ENCODE measurements around the gene HK2. TPM values are rescaled to one million over a fixed set of nuclear protein-coding genes. Genes with fewer than 3 reads are reported as not detected.
"Not testable (repeated sequence)": the region's sequence is repeated elsewhere in the genome, so short reads cannot be mapped to it uniquely, and the experiment has no call there.

HK2 gene
- polyA plus RNA-seq (2012; ENCODE audit: insufficient read depth, insufficient read length), result 17.0 TPM

DNA sequence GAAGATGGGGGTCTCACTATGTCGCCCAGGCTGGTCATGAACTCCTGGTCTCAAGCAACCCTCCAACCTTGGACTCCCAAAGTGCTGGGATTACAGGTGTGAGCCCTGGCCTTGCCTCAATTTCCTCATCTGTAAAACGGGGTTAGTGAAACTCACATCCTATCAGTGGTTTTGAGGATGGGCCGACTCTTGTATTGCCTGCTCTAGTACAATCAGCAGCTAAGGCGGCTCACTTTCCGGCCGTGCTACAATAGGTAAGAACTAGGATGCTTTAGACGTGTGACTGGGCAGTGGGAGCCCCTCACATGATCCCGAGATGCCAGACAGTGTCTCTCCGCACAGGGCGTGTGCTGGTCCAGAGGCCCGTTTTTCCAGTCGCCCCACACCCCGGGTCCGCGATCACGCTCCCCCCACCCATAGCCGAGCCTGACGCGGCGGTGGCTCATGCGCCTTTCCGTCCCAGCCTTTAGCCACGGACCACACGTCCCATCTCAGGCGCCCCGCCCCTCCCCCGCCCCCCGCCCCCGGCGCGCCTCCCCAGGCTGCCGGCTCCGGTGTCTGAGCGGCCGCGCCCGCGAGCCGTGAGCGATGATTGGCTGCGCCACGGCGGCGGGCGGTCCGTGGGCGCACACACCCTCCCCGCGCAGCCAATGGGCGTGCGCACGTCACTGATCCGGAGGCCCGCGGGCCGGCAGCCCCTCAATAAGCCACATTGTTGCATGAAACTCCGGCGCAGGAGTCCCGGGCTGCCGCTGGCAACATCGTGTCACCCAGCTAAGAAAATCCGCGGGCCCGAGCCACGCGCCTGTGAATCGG is at the start of gene HK2:
Gene HK2 (plus strand): TSS at position 710 of the 816 bp plus-strand sequence. CDS start 454 bp downstream, outside the sequence.
- H3K4me3 ChIP-seq (ENCODE audit: low read length), result peak within 1 kb of the TSS; percentile 81
- DNase-seq (ENCODE audit: low read depth, low spot score), result peak; percentile 83

GRCh38 chr2:74789271-74789670 is 44.7 kb upstream of the HK2 start:
- no peak overlapping the region for H3K4me3 ChIP-seq (ENCODE audit: low read length)
- DNase-seq (ENCODE audit: low read depth, low spot score), result no peak

DNA sequence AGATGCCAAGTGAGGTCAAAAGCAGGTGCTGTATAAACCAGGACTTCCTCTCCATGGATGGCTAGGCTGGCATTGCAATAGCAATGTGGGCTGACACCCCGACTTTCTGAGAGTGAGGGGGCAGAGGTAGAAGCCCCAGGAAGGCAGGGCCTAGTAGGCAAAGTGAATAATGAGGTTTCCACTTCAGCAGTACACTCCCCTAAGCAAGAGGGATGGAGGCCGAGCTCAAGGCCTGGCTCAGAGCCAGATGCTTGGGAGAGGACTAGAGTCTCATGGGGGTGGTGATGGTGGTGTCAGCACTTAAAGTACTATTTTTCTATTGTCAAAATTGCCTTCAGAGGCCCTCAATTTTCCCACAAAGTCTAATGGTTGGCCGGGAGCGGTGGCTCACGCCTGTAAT is 41.6 kb upstream of the HK2 start:
- no peak for DNase-seq (ENCODE audit: low read depth, low spot score)
- H3K4me3 ChIP-seq (ENCODE audit: low read length), result no peak overlapping the region

- H3K4me3 ChIP-seq (ENCODE audit: low read length); DNase-seq (ENCODE audit: low read depth, low spot score): not testable (repeated sequence)
Measured at GRCh38 chr2:74794878-74795277, 39.0 kb upstream of the HK2 start.

GRCh38 chr2:74806355-74806839 is 27.5 kb upstream of the HK2 start:
- DNase-seq (ENCODE audit: low read depth, low spot score), result no peak
- H3K4me3 ChIP-seq (ENCODE audit: low read length), result no peak overlapping the region

DNA sequence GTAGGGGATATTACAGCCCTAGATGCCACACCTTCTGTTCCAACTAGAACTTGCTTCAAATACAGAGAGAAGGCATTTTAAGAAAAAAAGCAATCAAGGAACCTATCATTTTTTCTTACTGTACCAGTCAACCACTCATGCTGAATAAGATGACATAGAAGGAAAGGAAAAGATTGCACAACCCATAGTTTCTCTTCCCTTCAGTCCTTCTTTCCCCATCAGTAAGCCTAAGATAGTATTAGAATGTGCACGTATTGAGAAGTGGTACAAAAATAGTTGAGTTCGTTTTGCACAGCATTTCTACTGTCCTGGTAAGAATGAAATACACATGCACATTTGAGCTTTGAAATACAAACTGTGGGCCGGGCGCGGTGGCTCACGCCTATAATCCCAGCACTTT is 27.0 kb upstream of the HK2 start:
- H3K4me3 ChIP-seq (ENCODE audit: low read length), result no peak overlapping the region
- DNase-seq (ENCODE audit: low read depth, low spot score), result no peak

GRCh38 chr2:74812787-74813590 is 20.9 kb upstream of the HK2 start:
- no peak for DNase-seq (ENCODE audit: low read depth, low spot score)
- no peak overlapping the region for H3K4me3 ChIP-seq (ENCODE audit: low read length)

DNA sequence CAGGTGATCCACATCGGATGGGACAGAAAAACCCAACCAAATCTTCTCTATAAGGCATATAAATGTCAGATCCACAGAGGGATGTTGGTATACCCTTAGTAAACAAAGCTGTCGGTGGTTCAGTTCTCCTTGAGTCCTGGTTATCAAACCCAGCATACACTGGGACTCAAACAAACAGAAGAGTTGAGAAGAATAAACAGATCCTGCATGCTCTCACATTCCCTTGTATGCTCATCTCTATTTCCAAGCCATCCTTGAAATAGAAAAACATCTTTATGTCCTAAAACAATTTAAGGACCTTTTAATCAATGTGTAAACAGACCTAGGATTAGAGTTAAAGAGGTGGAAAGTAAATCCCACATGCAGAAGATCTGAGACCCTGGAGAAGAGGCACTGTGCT is 19.8 kb upstream of the HK2 start:
- H3K4me3 ChIP-seq (ENCODE audit: low read length), result no peak overlapping the region
- no peak for DNase-seq (ENCODE audit: low read depth, low spot score)

DNA sequence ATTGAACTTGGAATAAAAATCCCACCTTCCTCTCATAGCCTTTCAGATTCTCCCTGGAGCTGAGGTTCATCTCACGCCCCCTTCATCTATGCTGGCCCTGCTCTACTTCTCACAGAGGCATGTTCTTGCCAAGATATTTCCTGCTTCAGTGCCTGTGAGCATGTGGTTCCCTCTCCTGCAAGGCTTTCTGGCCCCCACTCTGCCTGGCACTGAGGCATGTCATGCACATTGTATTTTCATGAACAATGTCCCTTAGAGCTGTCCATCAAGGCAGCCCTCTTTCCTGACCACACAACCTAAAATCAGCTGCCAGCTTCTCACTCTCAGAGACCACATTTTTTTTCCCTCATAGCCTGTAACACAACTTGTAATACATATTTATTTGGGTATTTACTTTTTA is 18.0 kb upstream of the HK2 start:
- H3K4me3 ChIP-seq (ENCODE audit: low read length), result no peak overlapping the region
- DNase-seq (ENCODE audit: low read depth, low spot score), result no peak

DNA sequence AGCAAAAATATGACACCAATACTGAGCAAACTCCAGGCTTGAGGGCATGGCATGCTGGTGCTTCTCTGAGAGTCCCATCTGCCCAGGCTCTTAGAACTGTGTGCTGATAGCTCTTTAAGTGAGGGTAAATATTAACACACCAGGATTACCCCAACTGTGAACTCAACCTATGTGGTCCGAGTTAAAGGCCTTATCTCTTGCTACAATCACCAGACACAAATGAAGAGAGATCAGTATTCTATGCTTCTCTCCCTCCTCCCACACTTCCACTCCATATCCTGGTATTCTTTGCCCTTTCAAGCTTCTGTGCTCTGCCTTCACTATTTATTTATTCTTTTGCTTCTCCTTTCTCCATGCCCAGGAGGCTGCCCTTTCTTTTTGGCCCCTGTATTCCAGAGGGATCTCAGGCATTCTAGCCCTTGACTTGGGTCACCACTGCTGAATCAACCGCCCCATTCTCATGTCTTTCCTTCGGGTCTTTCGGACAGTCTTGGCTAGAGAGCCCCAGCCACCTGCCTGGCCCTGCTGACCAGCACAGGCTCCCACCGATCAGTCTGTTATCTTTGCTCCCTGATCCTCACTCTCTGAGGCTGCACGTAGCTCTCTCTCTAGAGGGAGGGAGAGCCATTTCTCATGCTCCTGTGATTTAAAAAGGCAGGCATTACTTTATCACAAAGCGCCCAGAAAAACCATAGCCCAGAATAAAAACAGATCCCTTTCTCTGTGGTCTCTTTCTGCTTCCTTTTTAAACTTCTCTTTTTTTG is 17.2 kb upstream of the HK2 start:
- DNase-seq (ENCODE audit: low read depth, low spot score), result peak; percentile 44
- no peak overlapping the region for H3K4me3 ChIP-seq (ENCODE audit: low read length)

- no peak for DNase-seq (ENCODE audit: low read depth, low spot score)
- no peak overlapping the region for H3K4me3 ChIP-seq (ENCODE audit: low read length)
Measured at GRCh38 chr2:74817304-74817675, 16.6 kb upstream of the HK2 start.

DNA sequence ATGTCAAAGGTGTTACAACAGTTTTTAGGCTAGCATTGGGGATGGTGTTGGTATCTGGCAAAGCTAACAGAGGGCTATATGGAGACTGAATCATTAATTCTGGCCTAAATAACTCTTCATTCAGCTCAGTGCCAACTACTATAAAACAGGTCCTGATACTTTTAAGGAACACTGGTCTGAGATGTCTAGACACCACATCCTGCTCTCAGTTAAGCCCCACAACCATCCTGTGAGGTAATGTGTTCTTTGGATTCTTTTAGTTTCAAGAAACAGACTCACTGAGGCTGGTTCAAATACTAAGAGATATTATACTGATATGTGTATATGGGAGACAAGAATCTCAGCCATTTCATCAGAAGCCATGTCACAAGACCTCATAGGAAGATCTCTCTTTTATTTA is 14.2 kb upstream of the HK2 start:
- DNase-seq (ENCODE audit: low read depth, low spot score), result no peak
- no peak overlapping the region for H3K4me3 ChIP-seq (ENCODE audit: low read length)

DNA sequence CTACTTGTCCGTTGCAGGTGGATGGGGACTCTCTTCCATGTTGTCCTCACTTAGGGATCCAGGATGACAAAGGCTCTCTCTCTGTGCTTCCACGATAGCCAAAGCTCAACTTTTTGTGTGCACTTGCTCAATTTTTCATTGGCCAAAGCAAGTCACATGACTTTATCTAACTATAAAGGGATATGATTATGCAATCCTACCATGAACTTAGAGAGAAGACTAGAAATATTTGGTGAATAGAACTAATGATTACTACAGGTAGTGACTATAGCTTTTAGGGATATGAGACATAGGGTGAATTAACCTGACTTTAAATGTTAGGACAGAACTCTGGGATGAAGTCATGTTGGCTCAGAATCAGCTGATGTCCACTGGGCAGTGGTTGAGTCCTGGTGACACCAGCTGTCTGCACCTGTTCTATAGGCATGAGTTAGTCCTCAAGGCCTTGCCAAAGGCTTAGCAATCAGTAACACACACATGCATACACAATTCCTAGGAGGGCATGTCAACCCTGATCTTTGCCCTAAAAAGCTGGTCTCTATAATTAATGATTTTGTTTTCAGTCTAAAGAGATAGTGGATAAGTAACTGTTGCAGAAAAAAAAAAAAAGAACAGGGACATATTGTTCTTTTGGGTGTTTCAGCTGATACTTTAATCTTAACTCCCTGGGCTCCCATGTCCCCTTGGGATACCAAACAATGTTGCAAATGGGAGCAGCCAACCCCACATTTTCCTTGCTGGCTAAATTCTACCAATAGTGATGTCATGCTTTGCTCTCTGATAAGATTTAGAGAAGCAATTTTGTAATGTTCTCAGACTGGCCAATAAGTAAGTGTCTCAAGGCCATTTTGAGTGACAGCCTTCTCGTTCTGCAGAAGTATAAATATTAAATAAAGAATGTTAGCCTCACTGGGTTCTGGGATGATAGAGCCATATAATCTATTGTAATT is 12.5 kb upstream of the HK2 start:
- no peak for DNase-seq (ENCODE audit: low read depth, low spot score)
- H3K4me3 ChIP-seq (ENCODE audit: low read length), result no peak overlapping the region

GRCh38 chr2:74822771-74823566 is 11.0 kb upstream of the HK2 start:
- DNase-seq (ENCODE audit: low read depth, low spot score), result no peak
- no peak overlapping the region for H3K4me3 ChIP-seq (ENCODE audit: low read length)

DNA sequence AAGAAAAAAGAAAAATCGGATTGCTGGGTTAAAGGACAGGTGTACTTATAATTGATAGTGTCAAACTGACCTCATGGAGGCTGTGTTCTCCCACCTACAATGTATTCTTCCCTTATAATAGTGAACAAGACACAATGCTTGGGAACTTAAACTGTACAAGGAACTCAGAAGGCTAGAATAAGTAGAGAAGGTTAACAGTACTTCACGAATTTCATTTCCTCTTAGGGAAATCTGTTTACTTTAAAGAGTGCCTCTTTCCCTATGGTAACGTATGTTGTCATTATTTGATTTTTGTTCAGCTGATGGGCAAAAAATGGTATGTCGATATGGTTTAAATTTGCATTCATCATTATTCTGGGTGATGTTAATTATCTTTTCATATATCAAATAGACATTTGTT is 9.2 kb upstream of the HK2 start:
- H3K4me3 ChIP-seq (ENCODE audit: low read length), result no peak overlapping the region
- no peak for DNase-seq (ENCODE audit: low read depth, low spot score)

DNA sequence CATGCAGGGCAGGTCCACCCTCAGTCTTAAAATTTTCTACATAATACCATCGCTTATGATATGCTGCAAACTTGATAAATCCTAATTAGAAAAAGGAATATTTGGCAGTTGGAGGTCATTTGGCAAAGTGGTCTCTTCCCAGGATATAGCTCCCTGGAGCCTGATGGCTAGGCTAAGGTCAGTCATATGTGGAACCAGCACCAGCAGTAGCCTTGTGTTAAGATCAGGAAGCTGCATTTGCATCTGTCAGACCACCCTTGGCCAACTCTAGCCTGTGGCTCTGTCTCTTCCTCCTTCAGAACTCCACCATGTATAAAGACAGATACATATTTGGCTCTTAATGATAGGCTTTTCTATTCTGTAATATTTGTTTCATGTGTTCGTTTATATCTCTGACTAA is 5.4 kb upstream of the HK2 start:
- no peak overlapping the region for H3K4me3 ChIP-seq (ENCODE audit: low read length)
- DNase-seq (ENCODE audit: low read depth, low spot score), result no peak

DNA sequence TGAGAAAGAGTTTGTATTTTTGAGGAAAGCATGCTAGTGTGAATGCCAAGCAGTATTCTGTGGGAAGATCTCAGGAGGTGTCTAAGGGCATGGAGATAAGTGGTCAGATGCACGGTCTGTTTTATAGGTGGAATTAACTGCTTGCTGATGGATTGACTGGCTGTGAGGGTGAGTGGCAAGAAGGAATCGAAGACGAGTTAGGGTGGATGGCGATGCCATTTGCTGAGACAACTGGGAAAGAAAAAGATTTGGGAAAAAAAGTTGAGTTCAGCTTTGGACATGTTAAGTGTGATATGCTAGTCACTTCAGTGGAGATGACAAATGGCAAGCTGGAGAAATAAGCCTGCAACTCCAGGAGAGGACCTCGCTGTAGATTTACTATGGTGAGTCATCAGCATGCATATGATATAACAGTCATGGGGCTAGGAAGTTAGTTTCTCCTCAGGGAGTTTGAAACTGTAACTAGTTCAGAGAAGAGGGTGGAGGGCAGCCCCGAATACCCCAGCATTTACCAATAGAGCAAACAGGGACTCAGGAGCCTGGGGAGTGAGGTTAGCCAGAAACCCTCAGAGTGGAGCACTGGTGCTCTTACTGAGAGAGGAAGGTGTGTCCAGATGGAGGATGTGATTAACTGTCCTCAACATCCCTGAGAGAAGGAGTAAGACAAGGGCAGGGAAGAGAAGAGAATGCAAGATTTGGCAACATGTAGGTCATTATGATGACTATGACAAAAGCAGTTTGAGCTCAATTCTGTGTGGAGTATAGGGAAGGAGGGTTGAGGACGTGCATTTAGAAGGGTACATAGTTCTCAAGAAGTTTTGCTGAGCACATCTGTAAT is 2.0 kb upstream of the HK2 start:
- DNase-seq (ENCODE audit: low read depth, low spot score), result no peak
- H3K4me3 ChIP-seq (ENCODE audit: low read length), result no peak overlapping the region
